Memory B cell (primary cell): ENCODE data around the gene FFAR2.
"Not testable (repeated sequence)": the region's sequence is repeated elsewhere in the genome, so short reads cannot be mapped to it uniquely, and the experiment has no call there.

Experiments used
- ATAC-seq: fragments of 150-1000 bp; cut with Tn5 transposase; 2 replicates; pipeline ENCODE4 v1.10.0; 2021; ENCODE audit warnings: low read depth, mild to moderate bottlenecking, moderate library complexity
- DNase-seq, 2 donors: peaks; one replicate each; pipeline ENCODE4 v3.0.0; 2022; ENCODE audit warnings: low spot score in 2 of 2
- H3K27ac Mint-ChIP-seq: one replicate; pipeline ENCODE4 v1.8.0; 2022; ENCODE audit warnings: mild to moderate bottlenecking, moderate library complexity, mixed read lengths
- H3K27me3 Mint-ChIP-seq: one replicate; pipeline ENCODE4 v1.8.0; 2022; ENCODE audit warnings: mixed read lengths
- H3K36me3 Mint-ChIP-seq: one replicate; pipeline ENCODE4 v1.8.0; 2022; ENCODE audit warnings: mild to moderate bottlenecking, mixed read lengths
- H3K4me1 Mint-ChIP-seq: one replicate; pipeline ENCODE4 v1.8.0; 2022; ENCODE audit warnings: mixed read lengths
- H3K4me3 Mint-ChIP-seq: one replicate; pipeline ENCODE4 v1.8.0; 2022; ENCODE audit warnings: mild to moderate bottlenecking, moderate library complexity, mixed read lengths
- H3K9me3 Mint-ChIP-seq: one replicate; pipeline ENCODE4 v1.8.0; 2022; ENCODE audit warnings: mixed read lengths

FFAR2 gene

DNA sequence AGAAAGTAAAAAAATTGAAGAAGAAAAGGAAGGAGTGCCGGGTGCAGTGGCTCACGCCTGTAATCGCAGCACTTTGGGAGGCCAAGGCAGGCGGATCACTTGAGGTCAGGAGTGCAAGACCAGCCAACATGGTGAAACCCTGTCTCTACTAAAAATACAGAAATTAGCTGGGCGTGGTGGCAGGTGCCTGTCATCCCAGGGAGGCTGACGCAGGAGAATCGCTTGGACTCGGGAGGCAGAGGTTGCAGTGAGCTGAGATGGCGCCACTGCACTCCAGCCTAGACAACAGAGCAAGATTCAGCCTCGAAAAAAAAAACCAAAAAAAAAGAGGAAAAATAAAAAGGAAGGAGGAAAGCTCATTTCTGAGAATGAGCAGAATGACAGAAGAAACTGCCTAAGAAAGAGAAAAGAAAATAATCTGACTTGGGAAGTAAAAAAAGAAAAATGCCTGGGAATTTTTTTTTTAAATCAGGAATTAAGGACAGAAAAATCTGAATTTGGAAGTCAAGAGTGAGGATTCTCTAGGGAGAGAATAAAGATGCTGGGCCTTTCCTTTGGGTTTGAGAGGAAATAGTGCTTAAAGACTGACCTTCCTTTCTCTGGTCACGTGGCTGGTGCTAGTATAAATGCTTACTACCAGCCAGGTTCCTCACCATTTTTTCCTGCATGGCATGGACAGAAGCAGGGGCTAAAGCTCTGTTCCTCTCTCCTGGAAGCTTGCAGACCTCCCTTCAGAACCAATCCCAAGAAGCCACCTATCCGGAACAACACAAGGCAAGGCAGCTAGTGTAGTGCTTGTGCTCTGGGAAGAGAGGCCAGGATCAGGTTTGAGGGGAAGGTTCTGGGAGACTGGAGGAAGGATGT lies at the start of gene FFAR2:
FFAR2 (plus strand) TSS at position 652 of the 864 bp plus-strand sequence. CDS start 1,458 bp downstream, outside the sequence.
- Mint-ChIP-seq H3K4me3 (no peak within 1 kb of the TSS), H3K27me3 (peaks cover 8% of the 10 kb centered on the region), H3K36me3 (no peaks in the 10 kb centered on the region), H3K27ac (no peak within 1 kb of the TSS), H3K4me1 (peaks cover 20% of the 10 kb centered on the region), H3K9me3 (no peaks in the 10 kb centered on the region)
- no peak for ATAC-seq
- no peak for DNase-seq

DNA sequence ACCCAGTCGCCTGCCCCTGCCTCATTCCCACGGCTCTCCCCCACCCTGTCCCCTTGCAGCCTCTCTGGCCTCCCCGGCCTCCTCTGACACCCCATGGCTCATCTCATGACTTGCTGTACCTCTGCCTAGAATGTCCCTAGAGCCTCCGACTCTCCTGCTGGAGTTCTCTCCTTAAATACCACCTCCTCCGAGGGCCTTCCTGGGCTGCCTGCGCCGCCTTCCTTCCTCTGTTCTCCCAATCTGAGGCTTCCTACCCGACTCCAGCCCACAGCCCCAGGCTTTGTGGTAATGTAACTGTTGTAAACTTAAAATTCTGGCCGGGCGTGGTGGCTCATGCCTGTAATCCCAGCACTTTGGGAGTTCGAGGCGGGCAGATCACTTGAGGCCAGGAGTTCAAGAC lies 49.5 kb upstream of the FFAR2 start:
- ATAC-seq, result no peak
- no peak for DNase-seq
- peaks cover 5% of the 10 kb centered on the region for H3K36me3 Mint-ChIP-seq
- no peak overlapping the region for H3K27ac Mint-ChIP-seq
- no peaks in the 10 kb centered on the region for H3K9me3 Mint-ChIP-seq
- no peak overlapping the region for H3K4me3 Mint-ChIP-seq
- H3K27me3 Mint-ChIP-seq, result peaks cover 4% of the 10 kb centered on the region
- H3K4me1 Mint-ChIP-seq, result peaks cover 10% of the 10 kb centered on the region

DNA sequence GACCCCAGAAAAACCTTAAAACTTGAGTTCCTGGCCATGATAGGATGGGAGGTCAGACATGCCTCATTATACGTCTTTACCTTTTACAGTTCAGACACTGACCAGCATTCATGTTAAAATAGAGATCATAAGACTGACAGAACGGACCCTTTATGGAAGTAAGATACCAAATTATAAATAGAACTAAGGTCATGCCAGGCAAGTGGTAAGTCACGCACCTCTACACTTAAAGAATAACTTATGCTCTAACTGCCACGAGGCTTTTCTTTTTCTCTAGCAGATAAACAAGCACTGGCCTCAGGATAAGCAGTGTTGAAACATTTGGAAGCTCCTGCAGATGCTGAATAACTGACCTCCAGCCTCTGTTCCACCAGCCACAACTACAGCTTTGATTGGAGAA lies 48.8 kb upstream of the FFAR2 start:
- Mint-ChIP-seq H3K9me3 (no peaks in the 10 kb centered on the region), H3K4me1 (peaks cover 10% of the 10 kb centered on the region), H3K4me3 (no peak overlapping the region)

DNA sequence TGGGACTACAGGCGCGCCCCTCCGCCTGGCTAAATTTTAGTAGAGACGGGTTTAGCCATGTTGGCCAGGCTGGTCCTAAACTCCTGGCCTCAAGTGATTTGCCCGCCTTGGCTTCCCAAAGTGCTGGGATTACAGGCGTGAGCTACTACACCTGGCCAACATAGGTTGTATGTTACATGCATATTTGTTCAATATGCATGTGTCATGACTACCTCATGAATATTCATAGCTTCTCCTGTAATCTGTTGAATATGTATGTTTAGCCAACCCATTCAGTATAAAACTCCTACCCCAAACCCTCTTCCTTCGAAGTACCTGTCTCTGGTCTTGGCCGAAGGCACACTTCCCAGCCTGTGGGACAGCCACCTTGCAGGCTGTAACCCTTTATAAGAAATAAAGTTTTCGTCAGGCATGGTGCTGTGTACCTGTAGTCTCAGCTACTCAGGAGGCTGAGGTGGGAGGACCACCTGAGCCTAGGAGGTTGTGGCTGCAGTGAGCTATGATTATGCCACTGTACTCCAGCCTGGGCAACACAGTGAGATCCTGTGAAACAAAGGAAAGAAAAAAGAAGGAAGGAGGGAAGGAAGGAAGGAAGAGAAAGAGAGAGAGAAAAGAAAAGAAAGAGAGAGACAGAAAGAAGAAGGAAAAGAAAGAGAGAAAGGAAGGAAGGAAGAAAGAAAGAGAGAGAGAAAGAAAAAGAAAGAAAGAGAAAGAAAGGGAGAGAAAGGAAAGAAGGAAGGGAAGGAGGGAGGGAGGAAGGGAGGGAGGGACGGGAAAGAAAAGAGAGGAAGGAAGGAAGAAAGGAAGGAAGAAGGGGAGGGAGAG lies 47.9 kb upstream of the FFAR2 start:
- H3K36me3 Mint-ChIP-seq, result peaks cover 5% of the 10 kb centered on the region
- H3K9me3 Mint-ChIP-seq, result no peaks in the 10 kb centered on the region
- ATAC-seq, result no peak
- DNase-seq, result no peak
- H3K27me3 Mint-ChIP-seq, result peaks cover 9% of the 10 kb centered on the region
- no peak overlapping the region for H3K4me3 Mint-ChIP-seq
- H3K27ac Mint-ChIP-seq, result no peak overlapping the region
- H3K4me1 Mint-ChIP-seq, result peaks cover 10% of the 10 kb centered on the region

More for the DNA sequence above, 48.8 kb upstream of the FFAR2 start:
- H3K27ac Mint-ChIP-seq, result no peak overlapping the region
- peaks cover 4% of the 10 kb centered on the region for H3K27me3 Mint-ChIP-seq
- ATAC-seq (no peak), DNase-seq (no peak)
- H3K36me3 Mint-ChIP-seq, result peaks cover 5% of the 10 kb centered on the region

DNA sequence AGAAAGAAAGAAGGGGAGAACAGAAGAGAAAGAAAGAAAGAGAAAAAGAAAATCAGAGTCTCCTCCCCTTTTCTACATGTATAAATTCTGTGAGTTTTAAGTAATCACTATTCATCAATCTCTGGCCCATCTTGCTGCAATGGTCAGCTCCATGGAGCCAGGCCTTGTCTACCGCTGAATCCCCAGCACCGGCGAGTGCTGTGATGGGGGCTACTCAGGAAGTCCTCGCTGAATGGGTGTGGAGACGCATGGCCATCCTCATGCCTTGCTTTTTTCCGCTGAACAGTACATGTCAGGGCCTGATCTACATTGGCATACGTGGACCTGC lies 47.3 kb upstream of the FFAR2 start:
- H3K4me1 Mint-ChIP-seq, result peaks cover 10% of the 10 kb centered on the region
- ATAC-seq, result no peak
- DNase-seq, result no peak
- no peaks in the 10 kb centered on the region for H3K9me3 Mint-ChIP-seq
- peaks cover 5% of the 10 kb centered on the region for H3K36me3 Mint-ChIP-seq
- H3K4me3 Mint-ChIP-seq, result no peak overlapping the region
- H3K27ac Mint-ChIP-seq, result no peak overlapping the region
- H3K27me3 Mint-ChIP-seq, result peaks cover 11% of the 10 kb centered on the region

DNA sequence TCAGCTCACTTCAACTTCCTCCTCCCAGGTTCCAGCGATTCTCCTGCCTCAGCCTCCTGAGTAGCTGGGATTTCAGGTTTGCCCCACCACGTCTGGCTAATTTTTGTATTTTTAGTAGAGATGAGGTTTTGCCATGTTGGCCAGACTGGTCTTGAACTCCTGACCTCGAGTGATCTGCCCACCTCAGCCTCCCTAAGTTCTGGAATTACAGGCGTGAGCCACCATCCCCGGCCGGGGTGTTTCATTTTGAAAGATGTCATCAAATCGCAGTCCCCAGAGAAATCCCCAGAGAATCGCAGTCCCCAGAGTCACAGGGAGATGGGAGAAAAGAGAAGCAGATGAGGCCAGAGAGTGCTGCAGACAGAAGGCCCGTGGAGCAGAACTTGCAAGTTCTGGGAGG lies 46.6 kb upstream of the FFAR2 start:
- DNase-seq, H3K4me1 Mint-ChIP-seq, H3K36me3 Mint-ChIP-seq, ATAC-seq, H3K9me3 Mint-ChIP-seq, H3K4me3 Mint-ChIP-seq: not testable (repeated sequence)
- peaks cover 13% of the 10 kb centered on the region for H3K27me3 Mint-ChIP-seq
- peak overlapping the region; percentile 35 for H3K27ac Mint-ChIP-seq

DNA sequence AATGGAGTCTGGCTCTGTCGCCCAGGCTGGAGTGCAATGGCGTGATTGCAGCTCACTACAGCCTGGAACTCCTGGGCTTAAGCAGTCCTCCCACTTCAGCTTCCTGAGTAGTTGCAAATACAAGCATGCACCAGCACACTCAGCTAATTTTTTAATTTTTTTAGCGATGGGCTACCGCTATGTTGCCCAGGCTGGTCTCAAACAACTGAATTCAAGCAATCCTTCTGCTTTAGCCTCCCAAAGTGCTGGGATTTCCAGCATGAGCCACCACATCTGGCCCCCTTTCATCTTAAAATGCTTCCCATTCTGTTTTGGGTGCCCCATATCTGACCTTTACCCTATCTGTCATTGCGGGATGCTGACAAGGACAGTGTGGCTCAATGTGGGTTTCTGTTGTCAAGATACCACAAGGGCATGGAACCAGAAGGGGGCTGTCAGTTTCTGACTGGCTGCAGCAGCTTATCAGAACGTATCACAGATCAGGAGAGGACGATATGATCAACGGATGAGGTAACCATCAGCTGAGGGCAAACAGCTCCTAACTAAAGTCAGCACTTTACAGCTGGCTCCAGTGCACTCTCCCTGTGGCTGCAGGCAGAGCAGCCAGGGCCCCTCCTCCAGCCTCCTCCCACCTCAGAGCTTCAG lies 44.8 kb upstream of the FFAR2 start:
- Mint-ChIP-seq H3K9me3 (no peaks in the 10 kb centered on the region), H3K36me3 (peaks cover 5% of the 10 kb centered on the region), H3K4me3 (no peak overlapping the region), H3K27me3 (peaks cover 13% of the 10 kb centered on the region), H3K27ac (no peak overlapping the region), H3K4me1 (peaks cover 11% of the 10 kb centered on the region)
- no peak for DNase-seq
- ATAC-seq, result no peak

DNA sequence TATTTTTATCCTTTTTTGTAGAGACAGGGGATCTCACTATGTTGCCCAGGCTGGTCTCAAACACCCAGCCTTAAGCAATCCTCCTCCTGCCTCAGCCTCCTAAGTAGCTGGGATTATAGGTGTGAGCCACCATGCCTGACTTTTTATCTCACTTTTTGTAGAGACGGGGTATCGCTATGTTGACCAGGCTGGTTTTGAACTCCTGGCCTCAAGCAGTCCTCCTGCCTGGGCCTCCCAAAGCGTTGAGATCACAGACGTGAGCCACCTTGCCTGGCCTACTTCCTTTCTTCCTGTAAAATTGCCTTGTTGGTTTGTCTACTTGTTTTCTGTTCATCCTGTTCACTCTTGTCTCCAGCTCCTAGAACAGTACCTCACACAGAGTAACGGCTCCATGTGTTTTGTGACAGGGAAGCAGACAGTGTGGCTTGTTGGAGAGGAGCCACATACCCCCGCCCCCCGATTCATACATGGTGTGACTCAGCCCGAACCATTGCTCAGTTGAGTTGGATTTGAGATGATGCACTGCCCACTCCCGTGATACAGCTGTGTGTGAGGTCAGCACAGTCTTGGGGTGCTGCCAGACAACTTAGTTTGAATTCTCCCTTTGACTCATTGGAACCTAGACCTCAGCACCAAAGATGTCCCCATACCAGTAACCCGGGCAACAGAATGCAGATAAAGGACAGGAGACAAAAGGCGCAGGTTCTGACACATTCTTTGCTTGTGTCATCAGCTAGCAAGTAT lies 43.0 kb upstream of the FFAR2 start:
- peaks cover 5% of the 10 kb centered on the region for H3K36me3 Mint-ChIP-seq
- H3K27ac Mint-ChIP-seq, result no peak overlapping the region
- no peak overlapping the region for H3K4me3 Mint-ChIP-seq
- H3K9me3 Mint-ChIP-seq, result no peaks in the 10 kb centered on the region
- no peak for DNase-seq
- ATAC-seq, result no peak
- peaks cover 13% of the 10 kb centered on the region for H3K27me3 Mint-ChIP-seq
- H3K4me1 Mint-ChIP-seq, result peaks cover 16% of the 10 kb centered on the region

DNA sequence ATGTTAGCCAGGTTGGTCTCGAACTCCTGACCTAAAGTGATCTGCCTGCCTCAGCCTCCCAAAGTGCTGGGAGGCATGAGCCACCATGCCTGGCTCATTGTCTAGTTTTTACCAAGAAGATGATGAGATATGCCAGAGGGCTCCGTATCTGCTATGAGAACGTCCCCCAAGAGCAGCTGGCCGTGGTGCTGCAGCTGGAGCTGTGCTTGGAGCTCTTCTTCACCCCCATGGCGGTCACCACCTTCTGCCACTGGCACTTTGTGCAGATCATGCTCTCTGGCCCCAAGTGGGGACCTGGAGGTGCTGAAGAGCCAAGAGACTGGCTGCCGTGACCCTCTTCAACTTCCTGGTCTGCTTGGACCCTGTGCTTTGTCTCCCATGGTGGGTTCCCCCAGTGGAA lies 40.4 kb upstream of the FFAR2 start:
- H3K4me3 Mint-ChIP-seq, result no peak overlapping the region
- ATAC-seq (no peak), DNase-seq (no peak)
- H3K36me3 Mint-ChIP-seq, result no peaks in the 10 kb centered on the region
- peaks cover 9% of the 10 kb centered on the region for H3K27me3 Mint-ChIP-seq
- H3K9me3 Mint-ChIP-seq, result no peaks in the 10 kb centered on the region
- peaks cover 7% of the 10 kb centered on the region for H3K4me1 Mint-ChIP-seq
- no peak overlapping the region for H3K27ac Mint-ChIP-seq

DNA sequence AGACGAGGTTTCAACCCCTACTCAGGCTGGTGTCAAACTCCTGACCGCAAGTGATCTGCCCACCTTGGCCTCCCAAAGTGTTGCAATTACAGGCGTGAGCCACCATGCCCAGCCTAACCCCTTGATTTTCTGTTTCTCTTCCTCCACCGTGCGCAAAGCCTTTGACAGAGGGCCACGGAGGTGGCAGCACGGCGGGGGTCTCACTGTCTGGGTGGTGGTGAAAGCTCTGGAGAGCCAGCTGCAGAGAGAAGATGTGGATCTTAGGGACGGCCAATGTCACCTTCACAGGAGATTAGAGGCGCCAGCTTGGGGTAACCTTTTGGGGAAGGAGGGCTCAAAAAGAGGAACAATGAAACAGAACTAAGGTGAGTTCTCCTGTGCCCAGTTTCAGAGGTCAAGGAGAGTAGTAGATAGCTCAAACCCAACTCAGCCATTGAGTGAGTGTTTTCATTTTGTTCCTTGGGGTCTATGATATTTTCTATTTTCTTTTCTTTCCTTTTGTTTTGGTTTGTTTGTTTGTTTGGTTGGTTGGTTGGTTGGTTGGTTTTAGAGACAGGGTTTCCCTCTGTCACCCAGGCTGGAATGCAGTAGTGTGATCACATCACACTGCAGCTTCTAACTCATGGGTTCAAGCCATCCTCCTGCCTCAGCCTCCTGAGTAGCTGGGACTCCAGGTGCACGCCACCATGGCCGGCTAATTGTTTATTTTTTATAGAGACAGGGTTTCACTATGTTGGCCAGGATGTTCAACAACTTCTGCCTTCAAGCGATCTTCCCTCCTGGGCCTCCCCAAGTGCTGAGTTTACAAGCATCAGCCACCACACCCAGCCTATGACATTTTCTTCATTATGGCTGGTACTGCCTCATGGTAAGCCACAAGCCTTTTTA lies 39.5 kb upstream of the FFAR2 start:
- ATAC-seq (peak; percentile 99), DNase-seq (peak; percentile 9 to 16)
- Mint-ChIP-seq H3K36me3 (no peaks in the 10 kb centered on the region), H3K4me3 (no peak overlapping the region), H3K27me3 (peaks cover 9% of the 10 kb centered on the region), H3K4me1 (peaks cover 7% of the 10 kb centered on the region), H3K9me3 (no peaks in the 10 kb centered on the region), H3K27ac (no peak overlapping the region)

DNA sequence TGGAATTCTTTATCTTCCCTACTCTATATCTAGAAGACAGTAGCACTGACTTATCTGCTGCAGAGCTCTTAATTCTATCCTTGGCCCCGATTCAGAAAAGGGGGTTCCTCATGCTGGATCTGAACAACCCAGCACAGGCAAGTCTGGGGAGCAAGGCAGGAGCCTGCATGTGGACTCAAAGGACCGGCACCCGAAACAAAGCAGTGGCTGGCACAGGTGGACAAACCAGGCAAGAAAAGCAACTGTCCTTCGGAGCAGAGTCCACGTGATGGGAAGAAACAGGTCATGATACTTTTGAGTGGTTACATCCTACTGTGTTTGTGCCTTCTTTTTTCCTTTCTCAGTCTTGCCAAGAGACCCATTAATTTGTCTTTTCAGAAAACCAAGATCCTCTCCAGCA lies 38.9 kb upstream of the FFAR2 start:
- H3K4me3 Mint-ChIP-seq, result no peak overlapping the region

DNA sequence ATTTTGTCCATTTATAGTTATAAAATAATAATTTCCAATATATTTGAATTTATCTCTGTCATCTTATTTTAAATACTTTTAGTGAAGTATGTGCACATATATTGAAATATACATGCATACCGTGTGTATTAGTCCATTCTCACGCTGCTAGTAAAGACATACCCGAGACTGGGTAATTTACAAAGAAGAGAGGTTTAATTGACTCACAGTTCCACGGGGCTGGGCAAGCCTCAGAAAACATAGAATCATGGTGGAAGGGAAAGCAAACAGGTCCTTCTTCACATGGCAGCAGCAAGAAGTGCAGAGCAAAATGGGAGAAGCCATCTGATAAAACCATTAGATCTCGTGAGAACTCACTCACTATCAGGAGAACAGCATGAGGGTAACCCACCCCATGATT lies 37.6 kb upstream of the FFAR2 start:
- Mint-ChIP-seq H3K36me3 (no peaks in the 10 kb centered on the region), H3K9me3 (no peaks in the 10 kb centered on the region), H3K27ac (no peak overlapping the region), H3K4me3 (no peak overlapping the region), H3K4me1 (peaks cover 7% of the 10 kb centered on the region), H3K27me3 (peaks cover 2% of the 10 kb centered on the region)
- DNase-seq (no peak), ATAC-seq (no peak)

More for the DNA sequence above, 38.9 kb upstream of the FFAR2 start:
- DNase-seq (no peak), ATAC-seq (no peak)
- H3K27me3 Mint-ChIP-seq, result peaks cover 9% of the 10 kb centered on the region
- no peaks in the 10 kb centered on the region for H3K36me3 Mint-ChIP-seq
- no peaks in the 10 kb centered on the region for H3K9me3 Mint-ChIP-seq
- H3K4me1 Mint-ChIP-seq, result peaks cover 7% of the 10 kb centered on the region
- no peak overlapping the region for H3K27ac Mint-ChIP-seq

DNA sequence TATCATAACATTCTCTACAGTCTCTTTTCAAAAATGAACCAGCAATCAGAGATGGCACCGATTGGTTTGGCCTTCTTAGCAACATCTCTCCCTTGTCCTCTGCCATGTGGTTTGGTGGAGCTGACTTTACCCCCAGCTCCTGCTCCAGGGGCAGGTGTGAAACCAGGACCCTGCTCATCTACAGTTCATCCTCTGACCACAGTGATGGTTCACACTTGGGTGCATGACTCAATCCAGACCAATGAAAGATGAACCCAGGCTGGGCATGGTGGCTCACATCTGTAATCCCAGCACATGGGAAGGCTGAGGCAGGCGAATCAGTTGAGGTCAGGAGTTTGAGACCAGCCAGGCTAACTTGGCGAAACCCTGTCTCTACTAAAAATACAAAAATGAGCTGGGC lies 33.6 kb upstream of the FFAR2 start:
- peaks cover 9% of the 10 kb centered on the region for H3K27me3 Mint-ChIP-seq
- no peak overlapping the region for H3K27ac Mint-ChIP-seq
- no peaks in the 10 kb centered on the region for H3K9me3 Mint-ChIP-seq
- H3K36me3 Mint-ChIP-seq, result no peaks in the 10 kb centered on the region
- ATAC-seq, result no peak
- DNase-seq, result no peak
- no peak overlapping the region for H3K4me3 Mint-ChIP-seq
- H3K4me1 Mint-ChIP-seq, result peaks cover 7% of the 10 kb centered on the region
